Activated CD8-positive, alpha-beta T cell treated with anti-CD3 and anti-CD28 coated beads for 36 hours (primary cell): ENCODE results near the gene CUL9. TPM values are rescaled to one million over a fixed set of nuclear protein-coding genes. Genes with fewer than 3 reads are reported as not detected.
A peak's percentile ranks its signal among the peaks of the same experiment; 100 is the strongest.

Experiments used
- ATAC-seq: fragments of 200-7000 bp; cut with Tn5 transposase; one replicate; pipeline ENCODE4 v1.10.0; 2021; ENCODE audit warnings: mild to moderate bottlenecking, moderate library complexity
- CTCF ChIA-PET: fragments of 350-600 bp; sonication (Branson Sonifier 250); formaldehyde crosslinking; loops from one replicate; lab custom pipeline; 2021; ENCODE audit warnings: antibody characterized with exemption; lab: Charles Lee
- POLR2A ChIA-PET: fragments of 350-600 bp; sonication (Branson Sonifier 250); formaldehyde crosslinking; loops from one replicate; lab custom pipeline; 2021; ENCODE audit warnings: antibody characterized with exemption; lab: Charles Lee
- DNase-seq: peaks from one replicate; pipeline ENCODE4 v3.0.0-alpha.2; 2020
- H3K27ac Mint-ChIP-seq: one replicate; pipeline ENCODE4 v1.8.0; 2021; ENCODE audit warnings: mild to moderate bottlenecking, mixed read lengths
- H3K27me3 Mint-ChIP-seq: one replicate; pipeline ENCODE4 v1.8.0; 2021; ENCODE audit warnings: mixed read lengths
- H3K36me3 Mint-ChIP-seq: one replicate; pipeline ENCODE4 v1.8.0; 2021; ENCODE audit warnings: low read depth, mixed read lengths
- H3K4me1 Mint-ChIP-seq: one replicate; pipeline ENCODE4 v1.8.0; 2021; ENCODE audit warnings: low read depth, mixed read lengths
- H3K4me3 Mint-ChIP-seq: one replicate; pipeline ENCODE4 v1.8.0; 2021; ENCODE audit warnings: mild to moderate bottlenecking, moderate library complexity, mixed read lengths
- H3K9me3 Mint-ChIP-seq: one replicate; pipeline ENCODE4 v1.8.0; 2021; ENCODE audit warnings: mixed read lengths
- CTCF ChIP-seq: fragments of 200-600 bp; IDR thresholded peaks from one replicate; pipeline ENCODE4 v1.8.0; 2022; ENCODE audit warnings: antibody characterized with exemption, mild to moderate bottlenecking
- intact Hi-C: fragments of 100-400 bp; cut with micrococcal nuclease; formaldehyde crosslinking; loops from one replicate; pipeline ENCODE4 v1.10.0; 2022
- total RNA-seq, 2 experiments: library from RNA; stranded (reverse); gene quantifications; one replicate each; pipeline ENCODE4 v1.2.3, GENCODE V29; 2021

Gene CUL9
- total RNA-seq, 2 experiments from 2014 or later, result 38.8 to 43.1 TPM

GRCh38 chr6:43262780-43263313, 80.9 kb downstream of the CUL9 start:
- ATAC-seq, result no peak
- H3K36me3 Mint-ChIP-seq, result no peaks in the 10 kb centered on the region
- POLR2A ChIA-PET, result no interaction called here
- H3K9me3 Mint-ChIP-seq, result no peaks in the 10 kb centered on the region
- no peaks in the 10 kb centered on the region for H3K4me1 Mint-ChIP-seq
- intact Hi-C loops, result loop anchor here (2.0 kb wide), 1 partner anchor 136 kb away; no protein-coding TSS in a partner anchor
- H3K27ac Mint-ChIP-seq, result no peak overlapping the region
- no peak for TF ChIP-seq CTCF
- H3K27me3 Mint-ChIP-seq, result peaks cover 2% of the 10 kb centered on the region
- CTCF ChIA-PET, result interaction anchor here (0.6 to 4.3 kb wide), 9 partner anchors 10 to 244 kb away, joined by 3 to 20 read pairs (median 4); partner anchors contain the start of gene CRIP3
- no peak overlapping the region for H3K4me3 Mint-ChIP-seq
- DNase-seq, result no peak

- DNase-seq (peak; percentile 87), ATAC-seq (peak; percentile 100)
- Mint-ChIP-seq H3K27me3 (peaks cover 2% of the 10 kb centered on the region), H3K27ac (no peak overlapping the region), H3K4me1 (no peaks in the 10 kb centered on the region), H3K36me3 (no peaks in the 10 kb centered on the region), H3K4me3 (no peak overlapping the region), H3K9me3 (no peaks in the 10 kb centered on the region)
- intact Hi-C loops, result loop anchor here (2.0 kb wide), 1 partner anchor 135 kb away; no protein-coding TSS in a partner anchor
- CTCF ChIA-PET, result interaction anchor here (0.8 to 4.3 kb wide), 12 partner anchors 9 to 243 kb away, joined by 3 to 20 read pairs (median 4); partner anchors contain the start of gene CRIP3
- POLR2A ChIA-PET, result interaction anchor here (0.9 to 1.2 kb wide), 2 partner anchors 64 to 97 kb away, joined by 3 read pairs; no protein-coding TSS in a partner anchor
- TF ChIP-seq CTCF, result peak; percentile 81
These were observed 81.5 kb downstream of the CUL9 start for GRCh38 chr6:43263314-43264178.

- peaks cover 6% of the 10 kb centered on the region for H3K4me1 Mint-ChIP-seq
- no peak for DNase-seq
- intact Hi-C loops, result loop anchor here (5.0 kb wide), 1 partner anchor 243 kb away; no protein-coding TSS in a partner anchor
- no peak for ATAC-seq
- no peak for TF ChIP-seq CTCF
- H3K36me3 Mint-ChIP-seq, result no peaks in the 10 kb centered on the region
- H3K27me3 Mint-ChIP-seq, result no peaks in the 10 kb centered on the region
- no peaks in the 10 kb centered on the region for H3K9me3 Mint-ChIP-seq
- H3K27ac Mint-ChIP-seq, result no peak overlapping the region
- ChIA-PET POLR2A (interaction anchor here (0.6 to 1.2 kb wide), 3 partner anchors 17 to 96 kb away, joined by 3 read pairs; no protein-coding TSS in a partner anchor), CTCF (interaction anchor here (0.7 to 4.3 kb wide), 10 partner anchors 8 to 133 kb away, joined by 3 to 20 read pairs (median 4); partner anchors contain the start of gene CRIP3)
- H3K4me3 Mint-ChIP-seq, result no peak overlapping the region
These were observed 82.7 kb downstream of the CUL9 start for GRCh38 chr6:43264599-43265145.

GRCh38 chr6:43265564-43265963, 83.6 kb downstream of the CUL9 start:
- no peak overlapping the region for H3K27ac Mint-ChIP-seq
- DNase-seq (no peak), ATAC-seq (no peak)
- H3K27me3 Mint-ChIP-seq, result peaks cover 5% of the 10 kb centered on the region
- H3K36me3 Mint-ChIP-seq, result no peaks in the 10 kb centered on the region
- no peaks in the 10 kb centered on the region for H3K9me3 Mint-ChIP-seq
- ChIA-PET CTCF (no interaction called here), POLR2A (no interaction called here)
- no peak for TF ChIP-seq CTCF
- peaks cover 11% of the 10 kb centered on the region for H3K4me1 Mint-ChIP-seq
- intact Hi-C loops, result loop anchor here (5.0 kb wide), 1 partner anchor 242 kb away; no protein-coding TSS in a partner anchor
- no peak overlapping the region for H3K4me3 Mint-ChIP-seq
